Neural crest cell (in vitro differentiated cells): Measurements from ENCODE around the gene LITAFD. TPM values are rescaled to one million over a fixed set of nuclear protein-coding genes. Genes with fewer than 3 reads are reported as not detected.

Source experiments
- DNase-seq: peaks from one replicate; pipeline ENCODE4 v3.0.0; 2021; ENCODE audit warnings: low read depth, mixed read lengths, low spot score
- H3K27ac Mint-ChIP-seq: one replicate; pipeline ENCODE4 v1.8.0; 2021; ENCODE audit warnings: mild to moderate bottlenecking, mixed read lengths; ENCODE audit not compliant: unreplicated experiment
- H3K27me3 Mint-ChIP-seq: 2 replicates; pipeline ENCODE4 v1.8.0; 2021; ENCODE audit warnings: low read depth, mild to moderate bottlenecking, mixed read lengths
- H3K36me3 Mint-ChIP-seq: 2 replicates; pipeline ENCODE4 v1.8.0; 2021; ENCODE audit warnings: low read depth, mild to moderate bottlenecking, mixed read lengths
- H3K4me1 Mint-ChIP-seq: 2 replicates; pipeline ENCODE4 v1.8.0; 2021; ENCODE audit warnings: mixed read lengths
- H3K4me3 Mint-ChIP-seq: one replicate; pipeline ENCODE4 v1.8.0; 2021; ENCODE audit warnings: mild to moderate bottlenecking, mixed read lengths
- H3K9me3 Mint-ChIP-seq: 2 replicates; pipeline ENCODE4 v1.8.0; 2021; ENCODE audit warnings: mixed read lengths
- CTCF ChIP-seq: fragments of 200-600 bp; sonication (generic); conservative IDR thresholded peaks from 2 replicates; pipeline ENCODE4 v1.5.0; 2021; ENCODE audit warnings: antibody characterized with exemption, mild to moderate bottlenecking
- total RNA-seq: library from RNA; stranded (reverse); gene quantifications from 2 replicates; pipeline ENCODE4 v1.2.1, GENCODE V29; 2021

The LITAFD gene
- total RNA-seq, 1 donor from 2014 or later = not detected

- no peak for TF ChIP-seq CTCF
- DNase-seq = no peak
- Mint-ChIP-seq H3K27me3 (peaks cover 12% of the 10 kb centered on the region), H3K27ac (peak overlapping the region; percentile 28), H3K4me1 (peaks cover 64% of the 10 kb centered on the region), H3K4me3 (peak overlapping the region; percentile 94), H3K9me3 (no peaks in the 10 kb centered on the region), H3K36me3 (no peaks in the 10 kb centered on the region)
Observed at GRCh38 chr16:8864480-8865110, 17.6 kb upstream of the LITAFD start.

GRCh38 chr16:8865145-8865882, 16.8 kb upstream of the LITAFD start:
- H3K9me3 Mint-ChIP-seq = no peaks in the 10 kb centered on the region
- H3K4me1 Mint-ChIP-seq = peaks cover 67% of the 10 kb centered on the region
- peak overlapping the region; percentile 94 for H3K4me3 Mint-ChIP-seq
- DNase-seq = no peak
- TF ChIP-seq CTCF = no peak
- H3K27ac Mint-ChIP-seq = no peak overlapping the region
- peaks cover 12% of the 10 kb centered on the region for H3K27me3 Mint-ChIP-seq
- H3K36me3 Mint-ChIP-seq = no peaks in the 10 kb centered on the region

- no peaks in the 10 kb centered on the region for H3K36me3 Mint-ChIP-seq
- H3K27ac Mint-ChIP-seq = peak overlapping the region; percentile 75
- peak; percentile 57 for DNase-seq
- H3K27me3 Mint-ChIP-seq = peaks cover 12% of the 10 kb centered on the region
- peaks cover 69% of the 10 kb centered on the region for H3K4me1 Mint-ChIP-seq
- peak overlapping the region; percentile 94 for H3K4me3 Mint-ChIP-seq
- H3K9me3 Mint-ChIP-seq = no peaks in the 10 kb centered on the region
- no peak for TF ChIP-seq CTCF
Observed at GRCh38 chr16:8866118-8866883, 15.8 kb upstream of the LITAFD start.

GRCh38 chr16:8866884-8867215, 15.3 kb upstream of the LITAFD start:
- Mint-ChIP-seq H3K9me3 (no peaks in the 10 kb centered on the region), H3K4me3 (peak overlapping the region; percentile 98), H3K4me1 (peaks cover 65% of the 10 kb centered on the region), H3K27ac (peak overlapping the region; percentile 96), H3K36me3 (no peaks in the 10 kb centered on the region), H3K27me3 (peaks cover 12% of the 10 kb centered on the region)
- TF ChIP-seq CTCF = no peak
- no peak for DNase-seq

GRCh38 chr16:8867216-8867931, 14.8 kb upstream of the LITAFD start:
- Mint-ChIP-seq H3K27ac (peak overlapping the region; percentile 96), H3K9me3 (no peaks in the 10 kb centered on the region), H3K27me3 (peaks cover 12% of the 10 kb centered on the region), H3K36me3 (no peaks in the 10 kb centered on the region), H3K4me3 (peak overlapping the region; percentile 98), H3K4me1 (peaks cover 60% of the 10 kb centered on the region)
- no peak for TF ChIP-seq CTCF
- DNase-seq = no peak
